ENCODE measurements around the gene NFYA. TPM values are rescaled to one million over a fixed set of nuclear protein-coding genes. Genes with fewer than 3 reads are reported as not detected.
A peak's percentile ranks its signal among the peaks of the same experiment; 100 is the strongest.

The NFYA gene
- total RNA-seq, 1 donor from 2014 or later, result 39.7 TPM

- peaks cover 60% of the 10 kb centered on the region for H3K36me3 Mint-ChIP-seq (ENCODE audit: low read depth, unreplicated experiment)
- no peak overlapping the region for H3K4me3 Mint-ChIP-seq (ENCODE audit: unreplicated experiment)
- H3K27ac Mint-ChIP-seq (ENCODE audit: unreplicated experiment), result no peak overlapping the region
- H3K9me3 Mint-ChIP-seq (ENCODE audit: unreplicated experiment), result no peaks in the 10 kb centered on the region
- no peaks in the 10 kb centered on the region for H3K4me1 Mint-ChIP-seq (ENCODE audit: unreplicated experiment)
- no peak for TF ChIP-seq CTCF (IDR thresholded peaks at IDR 0.05; ENCODE audit: unreplicated experiment)
- no peaks in the 10 kb centered on the region for H3K27me3 Mint-ChIP-seq (ENCODE audit: unreplicated experiment)
- no peak for DNase-seq (ENCODE audit: low spot score)
Measured at GRCh38 chr6:41093729-41094128, 21.0 kb downstream of the NFYA start.

GRCh38 chr6:41097467-41098090, 24.8 kb downstream of the NFYA start:
- no peak overlapping the region for H3K27ac Mint-ChIP-seq (ENCODE audit: unreplicated experiment)
- no peak for DNase-seq (ENCODE audit: low spot score)
- no peaks in the 10 kb centered on the region for H3K9me3 Mint-ChIP-seq (ENCODE audit: unreplicated experiment)
- no peaks in the 10 kb centered on the region for H3K27me3 Mint-ChIP-seq (ENCODE audit: unreplicated experiment)
- H3K36me3 Mint-ChIP-seq (ENCODE audit: low read depth, unreplicated experiment), result peaks cover 44% of the 10 kb centered on the region
- TF ChIP-seq CTCF (IDR thresholded peaks at IDR 0.05; ENCODE audit: unreplicated experiment), result no peak
- H3K4me1 Mint-ChIP-seq (ENCODE audit: unreplicated experiment), result peaks cover 6% of the 10 kb centered on the region
- H3K4me3 Mint-ChIP-seq (ENCODE audit: unreplicated experiment), result no peak overlapping the region

- Mint-ChIP-seq H3K9me3 (ENCODE audit: unreplicated experiment) (no peaks in the 10 kb centered on the region), H3K36me3 (ENCODE audit: low read depth, unreplicated experiment) (peaks cover 41% of the 10 kb centered on the region), H3K27ac (ENCODE audit: unreplicated experiment) (no peak overlapping the region), H3K27me3 (ENCODE audit: unreplicated experiment) (no peaks in the 10 kb centered on the region), H3K4me1 (ENCODE audit: unreplicated experiment) (peaks cover 6% of the 10 kb centered on the region), H3K4me3 (ENCODE audit: unreplicated experiment) (no peak overlapping the region)
- no peak for TF ChIP-seq CTCF (IDR thresholded peaks at IDR 0.05; ENCODE audit: unreplicated experiment)
- DNase-seq (ENCODE audit: low spot score), result no peak
Measured at GRCh38 chr6:41098366-41098765, 25.6 kb downstream of the NFYA start.

GRCh38 chr6:41100871-41101287, 28.1 kb downstream of the NFYA start:
- Mint-ChIP-seq H3K36me3 (ENCODE audit: low read depth, unreplicated experiment) (peaks cover 28% of the 10 kb centered on the region), H3K9me3 (ENCODE audit: unreplicated experiment) (no peaks in the 10 kb centered on the region), H3K4me1 (ENCODE audit: unreplicated experiment) (peaks cover 6% of the 10 kb centered on the region), H3K27ac (ENCODE audit: unreplicated experiment) (no peak overlapping the region), H3K27me3 (ENCODE audit: unreplicated experiment) (no peaks in the 10 kb centered on the region), H3K4me3 (ENCODE audit: unreplicated experiment) (no peak overlapping the region)
- TF ChIP-seq CTCF (IDR thresholded peaks at IDR 0.05; ENCODE audit: unreplicated experiment), result peak; percentile 48
- DNase-seq (ENCODE audit: low spot score), result peak; percentile 85

- Mint-ChIP-seq H3K27me3 (ENCODE audit: unreplicated experiment) (no peaks in the 10 kb centered on the region), H3K27ac (ENCODE audit: unreplicated experiment) (no peak overlapping the region), H3K36me3 (ENCODE audit: low read depth, unreplicated experiment) (peaks cover 3% of the 10 kb centered on the region), H3K4me1 (ENCODE audit: unreplicated experiment) (peaks cover 6% of the 10 kb centered on the region), H3K9me3 (ENCODE audit: unreplicated experiment) (no peaks in the 10 kb centered on the region), H3K4me3 (ENCODE audit: unreplicated experiment) (no peak overlapping the region)
- TF ChIP-seq CTCF (IDR thresholded peaks at IDR 0.05; ENCODE audit: unreplicated experiment), result no peak
- no peak for DNase-seq (ENCODE audit: low spot score)
Measured at GRCh38 chr6:41103847-41104246, 31.1 kb downstream of the NFYA start.

All from endothelial cell (in vitro differentiated cells).